Hematopoietic multipotent progenitor cell treated with erythropoietin and hydrocortisone succinate and interleukin-3 and kit ligand, for 17 days (in vitro differentiated cells): ENCODE results near the gene ACAP1.
"Not testable (repeated sequence)": the region's sequence is repeated elsewhere in the genome, so short reads cannot be mapped to it uniquely, and the experiment has no call there.

Source experiments
- DNase-seq: peaks from one replicate; pipeline ENCODE4 v3.0.0-alpha.2; 2015; ENCODE audit warnings: low spot score

The ACAP1 gene

GRCh38 chr17:7354262-7354843 lies 18.0 kb downstream of the ACAP1 start:
- peak; percentile 25 for DNase-seq

GRCh38 chr17:7355053-7355452 lies 18.7 kb downstream of the ACAP1 start, which contains the start of gene TMEM95:
Gene TMEM95, plus strand, starts transcription at chr17:7355156. Its CDS starts 49 bp downstream, at chr17:7355205.
- DNase-seq: peak; percentile 43

GRCh38 chr17:7355573-7355972 lies 19.2 kb downstream of the ACAP1 start:
- DNase-seq: no peak

- DNase-seq: peak; percentile 81
Observed at GRCh38 chr17:7356072-7356549, 19.8 kb downstream of the ACAP1 start.

- no peak for DNase-seq
Observed at GRCh38 chr17:7356756-7357155, 20.4 kb downstream of the ACAP1 start.

- no peak for DNase-seq
Observed at GRCh38 chr17:7357381-7357780, 21.1 kb downstream of the ACAP1 start.

- no peak for DNase-seq
Observed at GRCh38 chr17:7361906-7362305, 25.6 kb downstream of the ACAP1 start.

- DNase-seq: no peak
Observed at GRCh38 chr17:7363311-7363710, 27.0 kb downstream of the ACAP1 start.

- DNase-seq: not testable (repeated sequence)
Observed at GRCh38 chr17:7365963-7366362, 29.6 kb downstream of the ACAP1 start.

GRCh38 chr17:7367083-7367482 lies 30.8 kb downstream of the ACAP1 start:
- DNase-seq: no peak

GRCh38 chr17:7367918-7368598 lies 31.7 kb downstream of the ACAP1 start:
- DNase-seq: no peak

GRCh38 chr17:7368599-7368994 lies 32.3 kb downstream of the ACAP1 start:
- not testable (repeated sequence) for DNase-seq

GRCh38 chr17:7369825-7370224 lies 33.5 kb downstream of the ACAP1 start:
- no peak for DNase-seq

- no peak for DNase-seq
Observed at GRCh38 chr17:7370853-7371252, 34.5 kb downstream of the ACAP1 start.

- no peak for DNase-seq
Observed at GRCh38 chr17:7374353-7374752, 38.0 kb downstream of the ACAP1 start.

- no peak for DNase-seq
Observed at GRCh38 chr17:7379134-7379533, 42.8 kb downstream of the ACAP1 start.

GRCh38 chr17:7380321-7380720 lies 44.0 kb downstream of the ACAP1 start:
- DNase-seq: no peak

- DNase-seq: no peak
Observed at GRCh38 chr17:7380855-7381683, 44.7 kb downstream of the ACAP1 start, which contains the start of gene TNK1. Gene TNK1, plus strand, starts transcription at chr17:7381089. Its CDS starts 1,838 bp downstream, at chr17:7382927.

- DNase-seq: no peak
Observed at GRCh38 chr17:7382901-7383300, 46.6 kb downstream of the ACAP1 start.

- DNase-seq: no peak
Observed at GRCh38 chr17:7383371-7383741, 47.0 kb downstream of the ACAP1 start.

GRCh38 chr17:7383742-7384488 lies 47.6 kb downstream of the ACAP1 start:
- DNase-seq: no peak

GRCh38 chr17:7384489-7385081 lies 48.3 kb downstream of the ACAP1 start:
- no peak for DNase-seq
